Measurements from ENCODE around the gene AP3S2.
"Not testable (repeated sequence)": the region's sequence is repeated elsewhere in the genome, so short reads cannot be mapped to it uniquely, and the experiment has no call there.

AP3S2 gene

DNA sequence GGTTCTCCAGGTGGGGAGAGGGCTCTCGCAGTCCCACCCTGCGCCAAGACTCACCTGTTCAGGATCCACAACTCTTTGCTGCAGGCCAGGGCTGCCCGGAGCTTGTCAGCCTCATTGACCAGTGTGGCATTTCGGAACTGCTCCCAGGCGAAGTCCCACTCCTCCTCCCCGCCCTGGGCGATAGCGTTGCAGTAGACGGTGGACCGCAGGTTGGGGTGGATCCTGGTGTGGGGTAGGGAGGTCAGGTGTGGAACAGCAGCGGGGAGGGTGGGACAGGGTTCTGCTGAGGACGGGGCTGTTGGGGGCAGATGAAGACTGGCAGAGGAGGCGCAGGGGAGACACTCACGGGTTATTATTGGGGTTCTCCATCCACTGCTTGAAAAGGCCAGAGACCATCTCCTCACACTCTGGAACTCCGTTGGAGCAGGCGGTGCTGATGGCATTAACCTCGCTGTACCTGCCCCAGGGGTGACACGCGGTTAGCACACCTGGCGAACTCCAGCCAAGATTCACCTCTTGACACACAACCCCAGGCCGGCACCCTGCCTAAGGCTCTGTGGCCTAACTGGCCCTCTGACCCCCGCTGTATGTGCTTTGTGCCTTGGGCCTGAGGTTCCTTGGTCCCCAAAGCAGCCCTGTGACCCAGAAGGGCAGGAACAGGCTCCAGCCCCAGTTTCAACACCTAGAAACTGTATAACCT is 101.5 kb downstream of the AP3S2 start:
- TF ChIP-seq POLR2A (IDR thresholded peaks at IDR 0.05; ENCODE audit: low read depth, low read length) = no peak
- FAIRE-seq = no peak
- DNase-seq (ENCODE audit: insufficient read length, low spot score) = no peak

- FAIRE-seq (no peak), DNase-seq (ENCODE audit: insufficient read length, low spot score) (no peak)
- no peak for TF ChIP-seq POLR2A (IDR thresholded peaks at IDR 0.05; ENCODE audit: low read depth, low read length)
Measured at GRCh38 chr15:89790661-89791060, 103.1 kb downstream of the AP3S2 start.

DNA sequence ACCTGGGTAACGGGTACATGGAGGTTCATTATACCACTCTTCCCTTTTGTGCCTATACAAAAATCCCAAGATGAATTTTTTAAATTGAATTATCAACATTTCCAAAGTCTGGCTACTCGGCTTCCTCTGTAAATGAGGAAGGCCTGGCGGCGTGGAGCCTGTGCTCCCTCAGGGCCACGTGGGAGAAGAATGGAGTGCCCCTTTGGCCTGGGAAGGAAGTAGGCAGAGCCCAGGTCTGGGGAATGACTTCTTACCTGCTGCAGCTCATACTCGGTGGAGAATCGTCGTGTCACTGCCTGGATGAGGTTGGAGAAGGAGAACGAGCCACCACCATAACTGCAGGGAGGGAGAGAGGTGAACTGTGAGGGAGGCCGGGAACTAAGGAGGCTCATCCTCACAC is 103.6 kb downstream of the AP3S2 start:
- no peak for TF ChIP-seq POLR2A (IDR thresholded peaks at IDR 0.05; ENCODE audit: low read depth, low read length)
- DNase-seq (ENCODE audit: insufficient read length, low spot score) = no peak
- FAIRE-seq = no peak

DNA sequence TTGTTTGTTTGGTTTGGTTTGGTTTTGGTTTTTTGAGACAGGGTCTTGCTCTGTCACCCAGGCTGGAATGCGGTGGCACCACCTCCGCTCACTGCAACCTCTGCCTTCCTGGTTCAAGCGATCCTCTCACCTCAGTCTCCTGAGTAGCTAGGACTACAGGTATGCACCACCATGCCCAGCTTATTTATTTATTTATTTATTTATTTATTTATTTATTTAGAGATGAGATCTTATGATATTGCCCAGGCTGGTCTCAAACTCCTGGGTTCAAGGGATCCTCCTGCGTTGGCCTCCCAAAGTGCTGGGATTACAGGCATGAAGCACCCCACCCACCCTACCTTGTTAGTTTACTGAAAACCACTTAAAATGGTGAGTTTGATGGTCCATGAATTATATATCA is 105.2 kb downstream of the AP3S2 start:
- not testable (repeated sequence) for FAIRE-seq; DNase-seq (ENCODE audit: insufficient read length, low spot score)

GRCh38 chr15:89787944-89788343 is 105.8 kb downstream of the AP3S2 start:
- FAIRE-seq = no peak
- no peak for TF ChIP-seq POLR2A (IDR thresholded peaks at IDR 0.05; ENCODE audit: low read depth, low read length)
- no peak for DNase-seq (ENCODE audit: insufficient read length, low spot score)

DNA sequence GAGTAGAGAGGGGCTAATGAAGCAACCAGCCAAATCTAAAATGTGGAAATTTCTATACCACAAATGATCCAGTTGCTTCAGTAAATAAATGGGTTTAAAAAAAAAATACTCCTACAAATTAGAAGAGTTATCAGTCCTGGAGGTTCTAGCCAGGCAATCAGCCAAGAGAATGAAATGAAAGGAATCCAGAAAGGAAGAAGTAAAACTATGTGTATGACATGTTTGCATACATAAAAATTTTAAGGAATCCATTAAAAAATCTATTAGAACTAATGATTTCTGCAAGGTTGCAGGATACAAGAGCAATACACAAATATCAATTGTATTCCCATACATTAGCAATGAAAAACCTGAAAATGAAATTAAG is 108.0 kb downstream of the AP3S2 start:
- DNase-seq (ENCODE audit: insufficient read length, low spot score) (no peak), FAIRE-seq (no peak)
- TF ChIP-seq POLR2A (IDR thresholded peaks at IDR 0.05; ENCODE audit: low read depth, low read length) = no peak

- no peak for FAIRE-seq
- DNase-seq (ENCODE audit: insufficient read length, low spot score) = no peak
Measured at GRCh38 chr15:89785064-89785773, 108.6 kb downstream of the AP3S2 start.

GRCh38 chr15:89784686-89784960 is 109.2 kb downstream of the AP3S2 start:
- no peak for TF ChIP-seq POLR2A (IDR thresholded peaks at IDR 0.05; ENCODE audit: low read depth, low read length)
- FAIRE-seq (no peak), DNase-seq (ENCODE audit: insufficient read length, low spot score) (no peak)

More at GRCh38 chr15:89785064-89785773, 108.6 kb downstream of the AP3S2 start:
- TF ChIP-seq POLR2A (IDR thresholded peaks at IDR 0.05; ENCODE audit: low read depth, low read length) = no peak

DNA sequence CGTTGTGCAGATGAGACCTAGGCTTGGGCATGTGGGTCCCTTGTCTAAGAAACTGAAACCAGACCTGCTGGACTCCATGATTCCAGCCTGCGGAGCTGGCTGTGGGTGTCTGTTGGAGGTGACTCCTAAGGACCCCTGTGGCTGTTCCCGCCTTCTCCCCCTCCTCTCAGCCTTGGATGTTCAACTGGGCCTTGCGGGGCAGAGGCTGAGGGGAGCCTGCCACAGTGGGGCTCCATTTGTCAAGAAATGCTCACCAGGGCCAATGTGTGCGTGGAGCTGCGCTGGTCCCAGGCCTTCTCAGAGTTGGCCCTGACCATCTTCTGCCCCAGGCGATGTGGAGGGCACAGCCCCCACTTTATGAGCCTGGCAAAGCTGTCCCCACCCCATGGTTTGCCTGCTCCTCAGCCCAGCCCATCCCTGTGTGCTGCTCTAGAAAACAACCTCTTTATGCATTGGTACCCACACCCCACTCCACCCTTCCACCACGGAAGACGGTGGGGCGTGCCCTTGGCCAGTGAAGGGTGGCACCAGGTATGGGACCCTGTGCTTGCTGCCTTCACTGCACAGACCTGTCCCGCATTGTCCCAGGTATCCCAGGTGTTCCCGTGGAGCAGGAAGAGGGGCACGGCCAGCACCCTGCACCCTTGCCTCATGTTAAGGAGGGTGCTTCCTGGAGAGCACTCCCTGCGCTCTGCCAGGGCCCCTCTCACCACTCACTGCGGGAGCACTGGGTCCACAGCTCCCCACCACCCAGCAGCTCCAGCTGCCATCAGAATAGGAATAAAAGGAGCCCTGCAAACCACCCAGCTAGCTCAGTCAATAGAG is 109.7 kb downstream of the AP3S2 start:
- DNase-seq (ENCODE audit: insufficient read length, low spot score) (no peak), FAIRE-seq (no peak)
- TF ChIP-seq POLR2A (IDR thresholded peaks at IDR 0.05; ENCODE audit: low read depth, low read length) = no peak

DNA sequence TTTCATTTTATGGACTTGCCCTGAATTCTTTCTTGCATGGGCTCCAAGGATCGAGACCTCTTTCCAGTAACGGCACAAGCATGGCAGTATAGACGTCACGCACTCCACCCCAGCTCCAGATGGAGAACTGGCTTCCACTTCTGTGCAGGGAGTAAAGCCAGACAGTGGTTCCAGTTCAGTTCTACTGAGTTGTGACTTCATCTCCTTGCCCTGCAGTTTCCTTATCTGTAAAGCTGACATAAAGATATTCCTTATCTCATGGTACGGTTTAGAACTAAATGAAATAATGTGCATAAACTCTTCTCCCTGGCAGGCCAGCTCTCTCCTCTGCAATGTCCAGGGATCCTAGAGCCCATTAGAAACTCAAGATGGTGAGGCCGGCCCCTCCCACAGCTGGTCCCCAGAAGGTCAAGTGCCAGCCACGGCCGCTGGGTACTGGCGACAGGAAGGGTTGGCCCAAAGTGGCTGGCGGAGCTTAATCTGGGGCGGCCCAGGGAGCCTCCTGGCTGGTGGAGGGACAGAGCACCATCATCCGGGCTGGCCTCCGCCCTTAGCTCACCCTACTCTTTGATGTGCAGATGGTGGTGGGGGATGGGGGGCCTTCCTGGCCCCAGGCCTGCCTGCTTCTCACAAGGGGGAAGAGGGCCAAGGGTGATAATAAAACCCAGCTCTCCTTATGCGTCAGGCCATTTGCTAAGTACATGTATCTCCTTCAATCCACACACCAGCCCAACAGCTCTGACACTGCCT is 110.5 kb downstream of the AP3S2 start:
- DNase-seq (ENCODE audit: insufficient read length, low spot score) (no peak), FAIRE-seq (no peak)
- TF ChIP-seq POLR2A (IDR thresholded peaks at IDR 0.05; ENCODE audit: low read depth, low read length) = no peak

GRCh38 chr15:89782619-89782950 is 111.2 kb downstream of the AP3S2 start:
- FAIRE-seq; DNase-seq (ENCODE audit: insufficient read length, low spot score): not testable (repeated sequence)

- TF ChIP-seq POLR2A (IDR thresholded peaks at IDR 0.05; ENCODE audit: low read depth, low read length) = no peak
- DNase-seq (ENCODE audit: insufficient read length, low spot score) (peak; percentile 38), FAIRE-seq (no peak)
Measured at GRCh38 chr15:89781891-89782618, 111.7 kb downstream of the AP3S2 start.

DNA sequence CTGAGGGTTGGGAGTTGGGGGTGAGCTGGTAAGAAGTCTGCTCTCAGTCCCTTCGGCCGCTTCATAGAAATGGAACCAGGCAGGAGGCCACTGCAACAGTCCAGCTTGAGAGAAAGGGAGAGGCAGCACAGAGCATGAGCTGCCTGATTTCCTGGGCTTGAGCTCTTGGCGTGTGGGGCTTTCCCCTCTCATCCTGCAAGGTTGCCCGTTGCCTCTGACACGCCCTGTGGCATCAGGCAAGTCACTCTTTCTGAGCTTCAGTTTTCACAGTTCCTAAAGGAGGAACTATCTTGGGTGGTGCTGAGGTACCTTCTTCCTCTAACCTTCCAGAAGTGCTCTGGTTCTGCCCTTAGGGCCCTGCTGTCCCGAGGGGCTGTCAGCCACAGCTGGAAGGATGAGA is 112.7 kb downstream of the AP3S2 start:
- no peak for TF ChIP-seq POLR2A (IDR thresholded peaks at IDR 0.05; ENCODE audit: low read depth, low read length)
- no peak for DNase-seq (ENCODE audit: insufficient read length, low spot score)
- FAIRE-seq = no peak

- DNase-seq (ENCODE audit: insufficient read length, low spot score) = no peak
- no peak for FAIRE-seq
- TF ChIP-seq POLR2A (IDR thresholded peaks at IDR 0.05; ENCODE audit: low read depth, low read length) = no peak
Measured at GRCh38 chr15:89780601-89781000, 113.2 kb downstream of the AP3S2 start.

Data from H54 (cell line).